HG02884 (cell line): Measurements from ENCODE around the gene PSMB10.
"Not testable (repeated sequence)": the region's sequence is repeated elsewhere in the genome, so short reads cannot be mapped to it uniquely, and the experiment has no call there.

ENCODE experiments used
- ATAC-seq: cut with Tn5 transposase; IDR thresholded peaks from one replicate; pipeline ENCODE4 v1.9.1; 2021; ENCODE audit warnings: mild to moderate bottlenecking, moderate library complexity; ENCODE audit not compliant: unreplicated experiment

Gene PSMB10

DNA sequence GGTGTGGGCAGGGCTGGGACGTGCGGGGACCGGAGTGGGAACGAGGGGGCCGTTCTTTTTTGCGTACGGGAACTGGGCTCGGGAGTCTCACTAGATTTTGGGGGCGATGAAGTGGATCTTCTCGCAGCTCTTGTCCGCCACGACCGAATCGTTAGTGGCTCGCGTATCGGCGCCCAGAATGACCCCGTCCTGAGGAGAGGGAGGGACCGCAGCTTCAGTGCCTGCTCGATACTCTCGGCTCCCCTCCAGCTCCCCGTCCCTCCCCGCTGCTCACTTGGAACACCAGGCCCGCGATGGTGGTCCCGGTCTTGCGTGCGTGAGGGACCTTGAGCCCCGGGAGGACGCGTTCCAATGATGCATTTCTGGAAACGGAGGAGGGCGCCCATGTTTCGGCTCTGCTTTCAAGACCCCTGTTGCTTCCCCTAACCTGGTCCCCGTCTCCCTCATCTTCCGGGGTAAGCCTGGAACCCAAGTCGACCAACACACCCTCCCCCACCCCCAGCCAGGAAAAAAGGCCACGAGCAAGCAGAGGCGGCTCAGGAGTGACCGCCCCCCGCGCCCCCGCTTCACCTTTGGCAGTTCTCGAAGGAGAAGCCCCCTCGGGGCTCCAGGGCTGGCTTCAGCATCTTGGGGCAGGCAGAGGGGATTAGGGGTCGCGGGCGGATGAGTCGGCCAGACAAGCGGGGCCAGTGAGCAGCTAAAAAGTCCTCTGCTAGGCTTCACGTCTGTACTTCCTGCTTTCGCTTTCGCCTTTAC is at the start of gene PSMB10:
PSMB10 (minus strand) TSS at position 727 of the 756 bp plus-strand sequence; CDS start at position 626, 101 bp downstream.
- no peak for ATAC-seq

DNA sequence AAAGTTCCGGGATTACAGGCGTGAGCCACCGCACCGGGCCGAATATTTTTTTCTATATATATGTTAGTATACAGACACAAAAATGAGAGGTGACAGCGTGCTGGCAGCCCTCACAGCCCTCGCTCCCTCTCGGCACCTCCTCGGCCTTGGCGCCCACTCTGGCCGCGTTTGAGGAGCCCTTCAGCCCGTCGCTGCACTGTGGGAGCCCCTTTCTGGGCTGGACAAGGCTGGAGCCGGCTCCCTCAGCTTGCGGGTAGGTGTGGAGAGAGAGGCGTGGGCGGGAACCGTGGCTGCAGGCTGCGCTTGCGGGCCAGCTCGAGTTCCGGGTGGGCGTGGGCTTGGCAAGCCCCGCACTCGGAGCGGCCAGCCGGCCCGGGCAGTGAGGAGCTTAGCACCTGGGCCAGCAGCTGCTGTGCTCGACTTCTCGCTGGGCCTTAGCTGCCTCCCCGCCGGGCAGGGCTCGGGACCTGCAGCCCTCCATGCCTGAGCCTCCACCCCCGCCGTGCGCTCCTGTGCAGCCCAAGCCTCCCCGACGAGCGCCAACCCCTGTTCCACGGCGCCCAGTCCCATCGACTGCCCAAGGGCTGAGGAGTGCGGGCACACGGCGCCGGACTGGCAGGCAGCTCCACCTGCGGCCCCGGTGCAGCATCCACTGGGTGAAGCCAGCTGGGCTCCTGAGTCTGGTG is 45.5 kb upstream of the PSMB10 start:
- no peak for ATAC-seq

DNA sequence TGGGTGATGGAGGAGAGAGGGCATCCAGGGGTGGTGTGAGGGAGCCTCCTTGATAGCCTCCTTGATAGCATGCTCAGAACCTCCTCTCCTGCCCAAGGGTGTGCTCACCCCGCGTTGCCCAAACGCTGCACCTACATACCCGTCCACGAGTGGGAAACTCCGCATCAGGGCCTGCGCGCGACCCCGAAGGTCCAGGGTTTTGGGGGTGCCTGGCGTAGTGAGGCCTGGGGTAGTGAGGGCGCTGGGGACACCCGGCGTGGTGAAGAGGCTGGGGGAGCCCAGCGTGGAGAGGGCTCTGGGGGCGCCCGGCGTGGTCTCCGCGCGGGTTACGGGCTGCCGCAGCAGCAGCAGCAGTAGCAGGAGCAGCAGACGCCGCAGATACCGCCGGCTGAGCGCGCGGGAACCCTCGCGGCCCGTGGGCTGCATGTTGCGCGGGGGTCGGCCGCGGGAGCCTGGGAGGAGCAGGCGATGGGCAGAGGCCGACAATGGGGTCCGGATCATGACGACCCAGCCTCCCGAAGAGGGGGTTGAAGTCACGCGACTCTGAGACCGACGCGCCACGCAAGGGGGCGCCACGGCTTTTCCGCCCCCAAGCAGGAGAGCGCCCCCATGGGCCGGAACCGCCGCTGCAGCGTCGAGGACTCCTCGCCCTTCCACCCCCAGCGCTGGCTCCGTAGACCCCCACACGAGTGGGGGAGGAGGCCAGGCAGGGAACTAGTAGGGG is 43.5 kb upstream of the PSMB10 start, which contains the start of gene DPEP3:
DPEP3 (minus strand) TSS at position 545 of the 724 bp plus-strand sequence; CDS start at position 426, 119 bp downstream.
- ATAC-seq = no peak

DNA sequence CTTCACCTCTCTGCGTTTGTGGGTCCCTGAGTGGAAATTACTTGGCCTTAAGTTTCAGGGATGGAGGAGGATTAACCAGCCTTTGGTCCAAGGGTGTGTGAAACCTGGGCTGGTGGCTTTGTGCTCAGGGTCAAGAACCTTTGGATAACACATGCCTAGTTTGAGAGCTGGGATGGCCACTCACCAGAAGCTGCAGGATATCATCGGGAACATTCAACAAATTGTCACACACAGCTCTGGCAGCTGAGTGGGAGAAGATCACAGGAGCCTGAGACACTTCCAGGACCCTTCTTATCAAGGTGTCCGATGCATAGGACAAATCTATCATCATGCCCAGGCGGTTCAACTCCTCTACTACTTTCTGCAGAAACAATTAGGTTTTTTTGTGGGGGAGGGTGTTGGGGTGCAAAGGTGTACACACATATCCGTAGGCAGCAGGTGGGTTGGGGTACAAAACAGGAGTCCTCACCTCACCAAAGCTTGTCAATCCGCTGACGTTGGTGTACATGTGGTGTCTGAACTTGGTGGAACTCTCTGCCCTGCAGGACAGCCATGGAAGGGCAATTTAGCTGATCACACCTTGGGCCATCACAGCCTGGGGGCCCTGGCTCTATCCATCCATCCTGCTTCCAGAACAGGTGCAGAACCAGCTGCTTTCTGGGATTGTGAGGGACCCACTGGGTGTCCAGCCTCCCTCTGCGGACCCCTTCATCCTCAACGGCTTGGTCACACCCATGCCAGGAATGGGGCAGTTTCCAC is 41.0 kb upstream of the PSMB10 start:
- no peak for ATAC-seq

DNA sequence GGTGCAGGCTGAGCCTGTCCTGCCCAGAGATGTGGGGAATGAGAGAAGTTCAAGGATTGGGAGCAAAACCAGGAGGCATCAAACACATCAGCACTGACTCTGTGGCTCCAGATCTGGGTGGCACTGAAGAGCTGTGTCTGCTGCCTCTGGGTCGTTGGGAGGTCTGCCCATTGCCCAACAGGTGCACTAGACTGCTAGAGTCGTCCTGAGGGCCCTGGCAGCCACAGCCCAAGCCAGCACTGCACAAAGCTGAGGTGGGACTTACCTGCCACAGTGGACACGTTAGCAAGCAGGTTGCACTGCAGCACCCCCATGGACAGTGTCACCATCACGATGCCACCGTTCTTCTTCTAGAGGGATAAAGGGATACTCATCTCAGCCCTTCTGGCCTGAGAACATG is 40.4 kb upstream of the PSMB10 start:
- no peak for ATAC-seq

DNA sequence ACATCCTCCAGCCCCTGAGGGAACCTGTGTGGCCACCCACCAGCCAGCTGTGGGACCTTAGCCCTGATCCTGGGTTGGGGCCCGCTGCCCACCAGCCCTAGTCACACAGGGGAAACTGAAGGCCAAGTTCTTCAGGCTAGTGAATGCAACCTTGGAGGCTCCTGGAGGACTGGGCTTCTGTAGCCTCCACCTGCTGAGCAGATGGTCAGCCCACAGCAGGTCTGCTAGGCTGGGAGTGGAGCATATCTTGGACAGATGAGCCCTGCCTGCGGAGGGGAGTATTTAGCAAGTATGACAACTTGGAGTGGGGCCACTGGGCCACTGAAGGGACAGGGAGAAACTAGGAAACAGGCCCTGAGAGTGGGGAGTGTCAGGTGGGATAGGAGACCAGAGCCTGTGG is 39.6 kb upstream of the PSMB10 start:
- no peak for ATAC-seq

DNA sequence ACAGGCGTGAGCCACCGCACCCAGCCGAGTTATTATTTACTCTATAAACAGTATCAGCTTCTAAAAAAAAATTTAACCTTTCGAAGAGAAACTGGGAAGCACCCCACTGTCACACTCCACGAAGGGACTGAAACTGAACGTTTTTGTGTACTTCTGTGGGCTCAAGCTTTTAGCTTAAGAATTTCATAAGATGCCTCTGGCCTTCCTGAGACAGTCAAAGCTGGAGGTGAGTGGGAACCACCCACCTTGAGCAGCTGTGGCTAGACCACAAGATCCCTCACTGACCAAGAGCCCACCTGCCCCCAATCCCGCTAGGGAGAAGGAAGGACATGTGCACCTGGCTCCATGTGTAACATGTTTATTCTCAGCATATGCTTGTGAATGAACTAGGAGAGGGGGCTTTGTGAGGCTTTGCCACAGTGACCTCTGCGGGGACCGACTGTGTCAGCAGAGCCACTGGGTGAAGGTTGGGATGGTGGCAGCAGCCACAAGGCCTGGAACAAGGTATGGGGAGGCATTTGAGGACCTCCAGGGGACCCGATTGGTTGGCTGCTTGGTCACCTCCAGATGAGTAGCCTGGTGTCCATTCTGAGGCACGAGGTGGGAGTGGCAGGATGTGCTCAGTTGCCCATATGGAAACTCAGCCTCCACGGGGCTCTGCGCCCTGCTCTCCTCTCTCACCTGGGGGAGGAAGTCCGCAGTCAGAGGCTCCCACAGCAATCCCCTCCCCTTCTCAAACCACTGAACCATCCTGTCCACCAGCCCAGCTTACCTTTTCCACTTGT is 38.9 kb upstream of the PSMB10 start:
- no peak for ATAC-seq

DNA sequence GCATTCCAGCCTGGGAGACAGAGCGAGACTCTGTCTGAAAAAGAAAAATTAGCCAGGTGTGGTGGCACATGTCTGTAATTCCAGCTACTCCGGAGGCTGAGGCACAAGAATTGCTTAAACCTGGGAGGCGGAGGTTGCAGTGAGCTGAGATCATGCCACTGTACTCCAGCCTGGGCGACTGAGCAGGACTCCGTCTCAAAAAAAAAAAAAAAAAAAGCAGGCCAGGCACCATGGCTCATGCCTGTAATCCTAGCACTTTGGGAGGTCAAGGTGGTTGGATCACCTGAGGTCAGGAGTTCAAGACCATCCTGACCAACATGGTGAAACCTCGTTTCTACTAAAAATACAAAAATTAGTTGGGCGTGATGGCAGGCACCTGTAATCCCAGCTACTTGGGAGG is 35.6 kb upstream of the PSMB10 start:
- ATAC-seq = not testable (repeated sequence)

DNA sequence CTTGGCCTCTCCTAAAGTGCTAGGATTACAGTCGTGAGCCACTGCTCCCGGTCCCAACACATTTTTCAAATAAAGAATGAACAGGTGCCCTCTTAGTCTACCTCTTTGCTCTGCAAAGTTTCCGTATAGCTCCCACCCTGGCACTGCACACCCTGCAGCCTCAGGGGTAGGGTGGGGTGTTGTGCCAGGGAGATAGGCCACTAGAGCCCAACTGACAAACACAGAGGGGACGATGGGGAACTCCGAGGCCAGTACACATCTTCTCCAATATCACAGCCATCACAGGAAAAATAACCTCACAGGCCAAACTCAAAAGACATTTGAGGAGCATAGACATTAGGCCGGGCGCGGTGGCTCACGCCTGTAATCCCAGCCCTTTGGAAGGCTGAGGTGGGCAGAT is 34.5 kb upstream of the PSMB10 start:
- ATAC-seq = no peak

DNA sequence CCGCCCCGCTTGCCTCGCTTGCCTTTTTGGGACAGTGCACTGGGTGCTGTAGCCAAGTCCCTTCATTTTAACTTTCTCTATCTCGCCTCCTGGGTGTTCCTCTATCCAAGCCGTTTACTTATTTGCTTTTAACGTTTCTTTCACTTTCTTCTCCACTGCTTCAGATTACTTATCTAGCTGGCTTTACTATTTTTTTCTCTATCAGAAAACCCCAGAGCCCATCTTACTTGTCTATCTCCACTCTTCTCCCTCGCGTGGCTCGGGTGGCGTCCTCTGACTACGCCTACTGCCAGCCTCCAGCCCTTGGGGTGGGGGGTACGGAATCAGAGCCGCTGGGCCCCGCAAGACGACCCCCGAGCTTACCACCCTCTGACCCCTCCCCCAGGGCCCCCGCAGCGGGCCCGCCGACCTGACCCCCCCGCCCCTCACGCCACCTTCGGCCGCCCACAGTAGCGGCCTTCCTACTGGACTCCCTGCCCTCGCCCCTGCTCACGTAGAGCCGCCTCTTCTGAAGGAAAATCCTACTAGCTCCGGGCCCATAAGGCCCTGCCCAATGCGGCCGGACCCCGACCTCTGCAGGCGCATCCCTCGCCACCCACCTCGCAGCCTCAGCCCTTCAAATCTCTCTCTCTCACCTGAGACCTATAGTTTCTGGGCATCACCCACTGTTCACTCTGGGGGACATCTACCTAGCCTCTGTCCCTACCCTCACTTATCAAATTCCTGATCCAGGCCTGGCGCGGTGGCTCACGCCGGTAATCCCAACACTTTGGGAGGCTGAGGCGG is 32.8 kb upstream of the PSMB10 start:
- ATAC-seq = no peak

DNA sequence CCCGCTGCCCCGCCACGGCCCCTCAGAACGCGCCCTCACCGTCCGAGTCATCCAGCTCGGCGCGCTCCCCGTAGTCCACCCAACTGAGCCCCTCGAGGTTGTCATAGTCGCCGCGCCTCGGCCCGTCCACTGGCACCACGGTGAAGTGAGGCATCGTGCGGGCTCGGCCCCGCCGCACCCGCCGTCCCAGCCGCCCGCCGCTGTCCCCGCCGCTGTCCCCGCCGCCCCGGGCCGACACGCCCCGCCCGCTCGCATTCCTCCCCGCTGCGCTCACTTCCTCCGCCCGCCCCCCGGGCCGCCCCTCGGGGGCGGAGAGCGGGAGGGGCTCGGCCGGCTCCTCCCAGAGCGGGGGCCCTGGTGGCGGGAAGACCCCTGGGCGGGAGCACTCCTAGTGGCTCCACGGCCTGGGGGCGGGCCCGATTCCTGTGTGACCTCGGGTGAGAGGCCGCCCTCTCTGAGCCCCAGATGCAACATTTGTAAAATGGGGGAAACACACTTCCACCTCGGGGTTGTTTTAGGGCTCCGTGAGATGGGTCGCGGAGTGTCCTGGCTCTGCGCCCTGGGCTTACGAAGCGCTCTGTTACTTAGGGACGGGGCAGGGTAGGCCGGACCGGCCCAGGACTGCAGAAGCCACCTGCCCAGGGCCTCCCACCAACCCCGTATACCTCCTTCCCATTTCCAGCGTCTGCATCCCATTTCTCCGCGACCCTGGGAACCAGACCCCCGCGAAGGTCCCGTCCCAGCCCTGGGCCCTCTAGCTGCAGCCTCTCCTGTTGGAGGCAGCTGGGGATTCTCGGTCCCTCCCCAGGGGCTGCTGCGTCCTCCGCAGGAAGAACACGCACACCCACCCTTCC is 32.0 kb upstream of the PSMB10 start, which contains the start of gene SLC12A4:
SLC12A4 (minus strand) TSS at position 238 of the 854 bp plus-strand sequence; CDS start at position 154, 84 bp downstream.
- ATAC-seq = peak; percentile 60

DNA sequence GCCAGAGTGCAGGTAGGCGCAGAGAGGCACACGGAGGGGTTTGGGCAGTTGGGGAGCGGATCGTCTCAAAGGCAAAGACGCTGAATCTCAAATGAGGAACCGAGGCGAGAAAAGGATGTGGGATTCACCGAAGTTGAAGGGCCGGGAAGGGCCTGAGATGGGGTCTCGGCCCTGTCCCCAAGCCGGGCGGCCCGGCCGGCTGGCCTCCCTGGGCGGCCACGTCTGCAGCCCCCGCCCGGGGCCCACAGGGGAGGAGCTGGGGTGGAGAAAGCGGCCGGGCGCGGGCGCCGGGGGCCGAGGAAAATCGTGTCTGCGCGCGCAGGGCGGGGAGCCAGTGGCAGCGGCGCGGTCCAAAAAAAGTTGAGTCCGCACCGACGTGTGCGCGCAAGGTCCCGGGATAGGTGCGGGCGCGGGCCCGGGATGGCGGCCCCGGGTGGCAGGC is 31.3 kb upstream of the PSMB10 start:
- ATAC-seq = peak; percentile 25

DNA sequence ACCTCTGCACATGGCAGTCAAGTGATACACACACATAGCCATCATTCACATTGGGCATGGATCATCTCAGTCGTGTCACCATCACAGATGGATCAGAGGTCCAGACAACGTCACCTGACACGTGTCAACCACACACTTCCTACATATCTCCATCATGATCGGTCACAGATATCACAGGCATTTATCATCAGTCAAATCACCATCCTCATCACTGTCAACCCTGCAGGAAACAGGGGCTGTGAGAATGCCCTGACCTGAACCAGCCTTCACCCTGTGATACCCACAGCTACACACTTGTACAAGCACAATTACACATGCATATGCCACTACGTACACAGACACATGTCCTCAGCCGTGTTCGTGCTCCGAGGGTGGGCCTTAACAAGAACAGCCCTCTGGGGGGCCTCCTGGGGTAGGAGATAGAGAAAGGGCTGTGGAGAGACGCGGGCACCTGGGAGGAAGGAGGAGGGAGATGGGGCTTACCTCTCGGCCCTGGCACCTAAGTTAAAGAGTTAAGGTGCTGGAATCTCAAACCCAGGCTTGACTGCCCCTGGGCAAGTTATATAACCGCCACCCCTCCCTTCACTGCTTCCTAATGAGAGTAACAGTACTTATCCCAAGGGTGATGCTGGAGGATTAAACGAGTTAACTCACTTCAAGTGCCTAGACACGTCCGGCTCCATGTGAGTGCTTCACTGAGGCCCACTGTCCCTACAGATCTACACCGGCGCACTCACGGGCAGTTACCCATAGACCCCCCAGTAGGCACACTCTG is 30.7 kb upstream of the PSMB10 start:
- ATAC-seq = no peak

DNA sequence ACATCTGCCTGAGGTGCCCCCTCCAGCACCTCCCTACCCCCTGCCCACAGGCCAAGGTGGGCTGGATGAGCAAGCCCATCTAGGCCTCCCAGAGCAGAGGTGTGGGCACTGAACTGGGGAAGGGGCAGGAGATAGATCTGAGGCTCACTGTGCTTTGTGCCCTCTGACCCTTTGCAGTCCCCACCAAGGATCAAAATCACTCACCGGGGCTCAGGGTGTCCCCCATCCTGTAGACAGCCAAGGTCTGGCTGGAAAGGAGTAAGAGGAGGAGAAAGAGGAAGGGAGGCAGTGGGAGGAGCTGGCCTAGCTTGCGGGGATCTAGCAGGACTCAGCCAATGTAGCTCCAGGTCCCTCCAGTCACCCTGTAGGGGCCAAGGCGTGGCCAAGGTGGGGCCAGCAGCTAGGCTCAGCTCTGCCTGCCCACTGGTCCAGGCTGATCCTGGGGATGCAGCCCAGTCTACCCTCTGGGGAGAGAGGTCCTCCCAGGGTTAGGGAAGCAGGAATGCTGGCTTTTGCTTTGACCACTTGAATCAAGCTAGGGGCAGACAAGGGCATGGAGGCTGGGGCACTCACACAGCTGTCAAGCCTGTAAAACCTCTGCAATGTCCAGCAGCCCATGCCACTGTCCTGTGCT is 30.0 kb upstream of the PSMB10 start:
- no peak for ATAC-seq

DNA sequence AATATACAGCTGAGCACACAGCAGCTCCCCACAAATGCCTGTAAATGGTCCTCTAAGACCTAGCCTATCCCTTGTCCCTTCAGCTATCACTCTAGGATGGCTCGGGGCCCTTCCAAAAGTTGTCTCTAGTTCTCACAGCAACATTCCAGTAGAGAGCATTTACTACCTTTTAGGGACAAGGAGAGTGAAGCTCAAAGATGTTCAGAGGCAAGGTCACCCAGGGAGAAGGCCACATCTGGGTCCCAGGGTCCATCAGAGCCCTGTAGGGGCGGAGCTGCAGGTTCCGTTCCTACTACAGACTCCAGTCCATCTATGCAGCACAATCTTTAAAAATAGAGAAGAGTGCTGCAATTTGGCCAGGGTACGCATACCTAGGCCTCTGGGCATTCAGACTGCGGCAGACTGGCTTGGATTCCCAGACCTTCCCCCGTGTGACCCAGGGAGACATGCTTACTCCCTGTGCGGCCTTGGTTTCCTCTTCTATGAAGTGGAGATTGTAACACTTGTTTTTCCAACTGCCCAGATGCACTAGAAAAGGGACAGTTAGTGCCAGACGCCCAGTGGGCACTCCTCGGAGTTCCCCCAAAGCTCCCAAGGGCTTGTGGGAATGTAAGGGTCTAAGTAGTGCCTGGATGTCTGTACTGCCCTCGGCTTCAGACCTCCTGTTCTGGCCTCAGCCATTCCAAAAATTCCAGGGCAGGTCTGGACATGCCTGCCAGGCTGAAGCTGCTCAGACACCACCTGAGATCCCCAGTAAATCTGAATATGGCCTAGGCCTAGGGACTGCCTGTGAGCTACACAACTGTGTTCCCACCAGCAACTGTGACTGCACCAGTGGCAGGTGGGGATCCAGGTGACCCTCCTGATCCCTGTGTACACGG is 29.3 kb upstream of the PSMB10 start:
- no peak for ATAC-seq
